GM13977 (cell line): Measurements from ENCODE around the gene MT1HL1.
"Not testable (repeated sequence)": the region's sequence is repeated elsewhere in the genome, so short reads cannot be mapped to it uniquely, and the experiment has no call there.

ENCODE experiments used
- DNase-seq: peaks from one replicate; pipeline ENCODE4 v3.0.0; 2012; ENCODE audit warnings: low spot score
- in situ Hi-C: fragments of 300-500 bp; cut with MboI; formaldehyde crosslinking; loops from one replicate; pipeline ENCODE4 v1.12.0; 2022; ENCODE audit warnings: low sequenced_read_pairs, low pct_unique_long_range_greater_than_20kb, mixed read lengths, inconsistent platforms; ENCODE audit not compliant: unreplicated experiment
- TF ChIP-seq, protein P1 (sequence below): IDR thresholded peaks from 2 replicates; pipeline ENCODE4 v1.5.1; 2012; ENCODE audit warnings: mild to moderate bottlenecking, control low read depth; ENCODE audit not compliant: insufficient read depth; ENCODE audit errors: extremely low read depth, missing control alignments

The MT1HL1 gene

DNA sequence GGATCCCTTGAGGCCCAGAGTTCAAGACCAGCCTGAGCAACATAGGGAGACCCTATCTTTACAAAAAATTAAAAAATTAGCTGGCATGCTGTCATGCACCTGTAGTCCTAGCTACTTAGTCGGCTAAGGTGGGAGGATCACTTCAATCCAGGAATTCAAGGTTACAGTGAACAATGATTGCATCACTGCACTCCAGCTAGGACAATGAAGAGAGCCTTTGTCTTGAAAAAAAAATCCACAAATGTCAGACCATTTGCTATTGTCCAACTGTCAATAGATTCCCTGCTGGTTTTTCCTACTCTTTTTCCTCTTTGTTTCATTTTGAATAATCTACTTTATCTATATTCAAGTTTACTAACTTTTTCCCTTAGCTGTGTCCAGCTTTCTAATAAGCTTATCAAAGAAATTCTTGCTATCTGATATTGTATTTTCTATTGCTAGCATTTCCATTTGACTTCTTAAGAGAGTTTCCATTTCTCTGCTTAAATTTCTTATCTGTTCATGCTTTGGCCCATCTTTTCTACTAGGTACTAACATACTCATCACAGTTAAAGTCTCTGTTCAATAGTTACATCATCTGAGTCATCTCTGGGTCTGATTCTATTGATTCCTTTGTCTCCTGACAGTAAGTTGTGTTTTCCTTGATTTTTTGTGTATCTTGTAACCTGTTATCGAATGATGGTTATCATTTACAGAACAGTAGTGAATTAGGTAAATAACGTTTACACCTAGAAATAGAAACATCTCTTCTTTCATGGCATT, 14.8 kb downstream of the MT1HL1 start:
- TF ChIP-seq, protein P1, sequence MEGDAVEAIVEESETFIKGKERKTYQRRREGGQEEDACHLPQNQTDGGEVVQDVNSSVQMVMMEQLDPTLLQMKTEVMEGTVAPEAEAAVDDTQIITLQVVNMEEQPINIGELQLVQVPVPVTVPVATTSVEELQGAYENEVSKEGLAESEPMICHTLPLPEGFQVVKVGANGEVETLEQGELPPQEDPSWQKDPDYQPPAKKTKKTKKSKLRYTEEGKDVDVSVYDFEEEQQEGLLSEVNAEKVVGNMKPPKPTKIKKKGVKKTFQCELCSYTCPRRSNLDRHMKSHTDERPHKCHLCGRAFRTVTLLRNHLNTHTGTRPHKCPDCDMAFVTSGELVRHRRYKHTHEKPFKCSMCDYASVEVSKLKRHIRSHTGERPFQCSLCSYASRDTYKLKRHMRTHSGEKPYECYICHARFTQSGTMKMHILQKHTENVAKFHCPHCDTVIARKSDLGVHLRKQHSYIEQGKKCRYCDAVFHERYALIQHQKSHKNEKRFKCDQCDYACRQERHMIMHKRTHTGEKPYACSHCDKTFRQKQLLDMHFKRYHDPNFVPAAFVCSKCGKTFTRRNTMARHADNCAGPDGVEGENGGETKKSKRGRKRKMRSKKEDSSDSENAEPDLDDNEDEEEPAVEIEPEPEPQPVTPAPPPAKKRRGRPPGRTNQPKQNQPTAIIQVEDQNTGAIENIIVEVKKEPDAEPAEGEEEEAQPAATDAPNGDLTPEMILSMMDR: no peak
- no peak for DNase-seq
- in situ Hi-C loops: no loop called here

DNA sequence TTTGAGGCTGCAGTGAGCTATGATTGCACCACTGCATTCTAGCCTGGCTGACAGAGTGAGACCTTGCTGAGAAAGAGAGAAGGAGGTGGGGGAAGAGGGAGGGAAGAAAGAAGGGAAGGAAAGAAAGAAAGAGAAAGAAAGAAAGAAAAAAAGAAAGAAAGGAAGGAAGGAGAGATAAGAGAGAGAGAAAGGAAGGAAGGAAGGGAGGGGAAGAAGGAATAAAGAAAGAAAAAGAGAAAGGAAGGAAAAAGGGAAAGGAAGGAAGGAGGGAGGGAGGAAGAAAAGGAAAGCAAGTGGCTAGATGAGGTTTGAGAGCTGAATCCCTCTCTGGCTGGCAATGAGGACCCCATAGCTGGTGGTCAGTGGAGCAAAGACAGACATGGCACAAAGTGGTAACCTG, 20.4 kb downstream of the MT1HL1 start:
- TF ChIP-seq, protein P1: no peak
- DNase-seq: no peak
- in situ Hi-C loops: no loop called here

DNA sequence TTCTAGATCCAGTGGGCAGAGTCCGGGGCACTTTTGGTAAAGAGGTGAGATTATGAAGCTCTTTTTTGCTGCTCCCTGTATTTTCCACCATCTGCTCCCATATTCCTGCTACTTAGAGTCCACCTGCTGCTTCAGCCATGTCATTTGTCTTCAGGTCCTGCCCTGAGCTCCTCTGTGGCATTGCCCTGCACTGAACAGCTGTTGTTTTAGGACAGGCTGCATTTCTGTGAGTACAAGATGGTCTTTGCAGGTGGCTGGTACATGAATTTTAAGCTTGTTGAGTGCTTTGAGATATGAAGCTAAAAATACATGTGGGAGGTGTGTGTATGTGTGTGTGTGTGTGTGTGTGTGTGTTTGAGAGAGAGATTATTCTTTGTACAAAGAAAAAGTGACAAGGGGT, 21.9 kb downstream of the MT1HL1 start:
- DNase-seq: no peak
- TF ChIP-seq, protein P1: no peak
- in situ Hi-C loops: no loop called here

DNA sequence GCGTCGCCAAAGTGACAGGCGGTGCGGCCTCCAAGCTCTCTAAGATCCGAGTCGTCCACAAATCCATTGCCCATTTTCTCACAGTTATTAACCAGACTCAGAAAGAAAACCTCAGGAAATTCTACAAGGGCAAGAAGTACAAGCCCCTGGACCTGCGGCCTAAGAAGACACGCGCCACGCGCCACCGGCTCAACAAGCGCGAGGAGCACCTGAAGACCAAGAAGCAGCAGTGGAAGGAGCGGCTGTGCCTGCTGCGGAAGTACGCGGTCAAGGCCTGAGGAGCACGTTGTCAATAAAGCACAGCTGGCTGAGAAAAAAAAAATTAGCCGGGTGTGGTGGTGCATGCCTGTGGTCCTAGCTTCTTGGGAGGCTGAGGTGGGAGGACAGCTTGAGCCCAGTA, 22.8 kb downstream of the MT1HL1 start:
- DNase-seq, in situ Hi-C loops: not testable (repeated sequence)

DNA sequence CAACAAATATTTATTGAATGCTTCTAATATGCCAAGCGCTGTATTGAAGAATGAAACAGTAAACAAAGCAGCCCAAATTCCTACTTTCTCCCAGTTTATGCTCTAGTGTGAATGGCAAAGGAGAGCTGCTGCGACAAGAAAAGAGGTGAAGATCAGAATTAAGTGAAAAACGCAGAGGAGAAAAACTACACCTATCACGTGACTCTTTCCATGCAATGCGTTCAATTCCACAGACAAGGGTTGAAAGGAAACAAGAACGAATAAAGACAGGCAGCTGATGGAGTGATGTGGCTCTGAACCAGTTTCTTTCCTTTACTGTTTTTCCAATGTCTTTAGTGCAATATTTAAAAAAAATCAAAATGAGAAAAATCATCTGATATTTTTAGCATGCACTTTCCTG, 23.6 kb downstream of the MT1HL1 start:
- TF ChIP-seq, protein P1: no peak
- DNase-seq: no peak
- in situ Hi-C loops: no loop called here

DNA sequence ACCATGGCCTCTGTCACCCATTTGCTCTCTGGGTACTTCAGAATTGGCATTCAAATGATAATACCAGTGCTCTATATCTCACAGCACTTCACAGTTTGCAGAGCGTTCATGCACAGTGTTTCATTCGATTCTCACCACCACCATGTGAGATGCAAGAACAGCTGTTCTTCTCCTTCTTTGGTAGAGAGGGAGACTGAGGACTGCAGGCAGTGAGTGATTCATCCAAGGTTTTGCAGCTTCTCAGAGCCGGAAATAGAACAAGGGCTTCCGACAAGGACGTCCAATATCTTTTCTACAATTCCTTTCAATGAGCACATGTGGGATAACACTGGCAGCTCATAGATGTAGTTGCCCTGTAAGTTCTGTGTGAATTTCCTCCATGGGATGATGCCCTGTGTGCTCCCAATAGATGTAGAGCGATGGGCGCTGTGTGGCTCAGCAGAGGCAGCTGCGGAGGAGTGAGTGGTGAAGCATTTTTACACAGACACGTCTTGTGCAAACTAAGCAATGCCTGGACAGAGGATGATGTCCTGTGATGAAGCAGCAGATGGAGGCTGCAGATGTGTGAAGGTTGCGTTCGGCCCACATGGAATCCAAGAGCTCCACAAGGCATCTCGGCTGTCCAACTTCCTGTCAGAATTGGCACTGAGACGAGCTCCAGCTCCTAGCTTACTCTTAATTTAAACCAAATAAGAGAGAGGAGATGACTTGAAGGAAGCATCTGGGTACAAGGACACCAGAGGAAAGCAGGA, 24.9 kb downstream of the MT1HL1 start:
- in situ Hi-C loops: no loop called here
- TF ChIP-seq, protein P1: no peak
- DNase-seq: no peak

DNA sequence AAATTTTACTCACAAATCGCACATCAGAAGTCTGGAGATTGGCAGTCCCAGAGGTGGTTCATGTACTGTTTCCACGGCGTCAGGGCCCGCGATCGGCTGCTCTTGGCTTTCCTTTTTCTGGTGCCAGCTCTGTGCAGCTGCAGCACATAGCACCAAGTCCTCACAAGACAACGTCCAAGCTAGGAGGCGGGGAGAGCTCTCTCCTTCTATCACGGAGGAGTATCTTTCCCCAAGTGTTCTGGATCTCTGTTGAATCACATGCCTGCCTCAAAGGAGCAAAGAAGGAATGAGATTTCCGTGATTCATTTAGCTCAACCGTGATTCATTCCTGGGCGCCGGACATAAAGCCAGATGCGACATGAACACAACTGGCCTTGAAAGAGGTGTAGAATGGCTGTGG, 25.5 kb downstream of the MT1HL1 start:
- no peak for DNase-seq
- in situ Hi-C loops: no loop called here
- TF ChIP-seq, protein P1: no peak
